ENCODE results near the gene RASL11A.
"Not testable (repeated sequence)": the region's sequence is repeated elsewhere in the genome, so short reads cannot be mapped to it uniquely, and the experiment has no call there.

RASL11A gene

DNA sequence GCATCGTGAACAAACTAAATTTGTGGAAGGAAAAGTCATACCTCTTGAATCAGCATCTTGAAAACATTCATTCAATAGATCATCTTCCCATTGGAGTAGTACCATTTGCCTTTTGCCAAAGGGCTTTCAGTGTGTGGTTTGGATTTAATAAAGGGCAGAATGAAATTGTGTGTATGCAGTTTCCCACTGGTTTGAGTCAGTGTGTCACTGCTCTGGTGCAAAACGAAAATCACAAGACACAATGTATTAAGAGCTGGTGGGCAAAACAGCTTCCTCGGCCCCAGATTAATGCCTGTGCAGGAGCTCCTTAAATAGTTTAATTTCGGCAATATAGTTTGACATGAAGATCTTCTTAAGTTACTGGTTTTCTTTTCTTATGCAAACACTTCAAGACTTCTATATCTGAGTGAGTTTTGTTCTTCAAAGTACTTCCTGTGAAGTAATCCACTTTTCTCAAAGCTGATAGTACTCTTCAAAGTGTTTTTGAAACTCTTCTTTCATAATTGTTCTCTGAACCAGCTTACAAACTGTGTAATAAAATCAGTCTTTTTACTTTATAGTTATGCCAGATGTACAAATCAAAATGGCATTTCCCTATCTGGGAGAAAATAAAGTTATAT, 32.1 kb downstream of the RASL11A start:
- no peak for DNase-seq

GRCh38 chr13:27304099-27304498, 33.5 kb downstream of the RASL11A start:
- no peak for DNase-seq

DNA sequence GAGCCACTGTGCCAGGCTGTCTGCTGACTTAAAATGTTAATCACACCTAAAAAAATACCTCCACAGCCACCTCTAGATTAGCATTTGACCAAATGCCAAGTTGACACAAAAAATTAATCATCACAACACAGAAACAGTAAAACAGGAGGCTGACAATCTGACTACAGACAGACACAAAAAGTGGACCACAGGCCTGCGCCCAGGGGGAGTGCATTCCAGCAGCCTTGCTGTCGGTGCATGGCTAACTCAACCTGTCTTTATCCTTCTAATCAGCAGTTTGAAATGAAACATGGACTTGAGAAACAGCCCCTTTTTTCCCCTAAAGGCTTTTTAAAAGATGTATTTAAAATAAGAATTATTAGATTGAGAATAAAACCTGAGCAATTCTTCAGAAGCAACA, 34.0 kb downstream of the RASL11A start:
- DNase-seq = no peak

DNA sequence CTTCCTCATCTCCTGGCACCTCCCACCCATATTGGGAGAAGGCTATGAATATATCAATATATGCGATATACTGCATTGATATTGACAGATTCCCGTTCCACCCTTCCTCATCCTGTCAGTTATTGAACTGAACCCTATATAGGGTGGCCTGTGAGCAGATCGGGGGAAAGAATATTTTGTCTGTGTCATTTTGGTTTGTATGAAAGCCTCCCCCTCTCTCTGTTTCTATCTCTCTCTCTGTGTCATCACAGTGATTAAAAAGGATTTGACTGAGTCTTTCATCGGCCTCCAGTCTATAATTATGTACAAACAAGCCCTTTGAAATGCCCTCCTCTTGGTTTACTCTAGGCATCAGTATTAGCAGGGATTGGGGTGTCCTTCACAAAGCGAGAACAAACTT, 35.7 kb downstream of the RASL11A start:
- DNase-seq = no peak

DNA sequence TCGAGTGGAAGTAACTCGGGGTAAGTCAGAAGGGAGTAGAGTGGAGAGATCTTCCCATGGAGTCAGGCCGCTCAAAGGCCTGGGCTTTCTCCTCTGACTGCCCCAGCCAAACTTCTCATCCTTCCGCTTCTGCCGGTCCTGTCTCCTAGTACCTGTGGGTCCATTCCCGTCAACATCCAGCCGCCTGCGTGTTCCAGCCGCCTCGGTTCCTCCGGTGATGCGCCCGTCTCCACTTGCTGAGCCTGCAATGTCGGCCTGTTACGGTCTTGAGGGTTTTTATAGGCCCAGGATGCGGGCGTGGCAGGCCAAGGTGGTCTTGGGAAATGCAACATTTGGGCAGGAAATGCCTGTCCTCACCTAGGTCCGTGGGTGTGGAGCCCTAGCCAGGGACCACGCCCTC, 38.3 kb downstream of the RASL11A start:
- no peak for DNase-seq

DNA sequence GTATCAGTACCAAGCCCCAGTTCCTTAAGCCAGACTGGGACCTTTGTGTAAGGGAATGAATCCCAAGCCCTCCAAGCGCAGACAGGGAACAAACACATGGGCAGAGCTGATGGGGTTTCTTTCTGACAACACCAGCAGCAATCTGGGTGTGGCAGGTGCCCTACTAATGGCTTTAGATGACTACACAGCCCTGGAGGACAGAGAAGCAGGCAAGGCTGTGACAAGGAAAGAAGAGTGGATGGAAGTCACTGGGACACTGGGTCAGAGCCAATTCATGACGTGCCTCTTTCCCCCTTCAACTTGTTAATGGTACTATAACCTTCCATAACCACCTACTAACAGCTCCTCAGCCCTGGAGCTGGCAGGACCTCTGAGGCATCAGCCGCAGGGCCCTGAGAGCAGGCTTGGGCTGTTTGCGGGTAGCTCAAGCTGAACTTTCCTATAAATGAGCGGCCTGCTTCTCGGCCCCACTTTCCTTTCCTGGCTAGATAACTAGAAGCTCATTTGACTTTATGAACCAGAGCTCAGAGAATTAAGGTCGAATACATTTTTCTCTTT, 38.9 kb downstream of the RASL11A start:
- no peak for DNase-seq

DNA sequence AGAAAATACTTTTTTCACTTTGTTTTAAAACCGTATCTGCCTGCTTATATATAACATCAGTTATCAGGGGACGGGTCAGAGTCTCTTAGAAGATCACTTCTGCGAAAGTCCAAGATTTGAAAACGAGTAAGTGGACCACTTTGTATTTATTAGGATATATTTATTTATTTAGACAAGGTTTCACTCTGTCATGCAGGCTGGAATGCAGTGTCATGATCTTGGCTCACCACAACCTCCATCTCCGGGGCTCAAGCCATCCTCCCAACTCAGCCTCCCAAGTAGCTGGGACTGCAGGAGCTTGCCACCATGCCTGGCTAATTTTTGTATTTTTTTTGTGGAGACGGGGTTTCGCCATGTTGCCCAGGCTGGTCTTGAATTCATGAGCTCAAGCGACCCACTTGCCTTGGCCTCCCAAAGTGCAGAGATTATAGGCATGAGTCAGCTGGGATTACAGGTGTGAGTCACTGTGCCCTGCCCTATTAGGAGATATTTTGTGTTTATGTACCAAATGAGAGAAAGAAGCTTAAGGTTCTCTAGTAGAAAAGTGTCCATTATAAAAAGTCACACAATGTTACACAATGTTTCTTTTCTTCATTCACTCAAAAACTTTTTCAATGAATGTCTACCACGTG, 39.5 kb downstream of the RASL11A start:
- peak; percentile 6 for DNase-seq

DNA sequence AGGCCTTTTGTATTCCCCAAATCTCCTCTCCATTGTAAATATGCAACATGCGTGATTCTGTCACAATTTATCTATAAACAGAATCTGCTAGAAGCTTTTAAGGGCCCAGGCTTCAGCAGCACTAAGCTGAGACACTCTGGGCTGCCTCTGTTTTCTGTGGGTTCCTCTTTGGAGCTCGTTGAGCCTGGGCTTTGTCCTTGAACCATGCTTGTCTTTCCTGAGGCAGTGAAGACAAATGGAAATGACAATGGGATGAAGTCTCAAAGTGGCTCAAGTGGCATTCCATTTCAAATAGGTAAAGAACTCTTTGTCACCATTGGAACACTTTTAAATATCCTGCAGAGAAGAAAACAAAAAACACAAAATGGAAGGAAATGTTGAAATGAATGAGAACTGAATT, 40.3 kb downstream of the RASL11A start:
- DNase-seq = no peak

GRCh38 chr13:27311518-27312210, 41.0 kb downstream of the RASL11A start:
- no peak for DNase-seq

- DNase-seq = no peak
Observed at GRCh38 chr13:27313770-27314169, 43.1 kb downstream of the RASL11A start.

GRCh38 chr13:27319404-27319803, 48.8 kb downstream of the RASL11A start:
- DNase-seq = no peak

DNA sequence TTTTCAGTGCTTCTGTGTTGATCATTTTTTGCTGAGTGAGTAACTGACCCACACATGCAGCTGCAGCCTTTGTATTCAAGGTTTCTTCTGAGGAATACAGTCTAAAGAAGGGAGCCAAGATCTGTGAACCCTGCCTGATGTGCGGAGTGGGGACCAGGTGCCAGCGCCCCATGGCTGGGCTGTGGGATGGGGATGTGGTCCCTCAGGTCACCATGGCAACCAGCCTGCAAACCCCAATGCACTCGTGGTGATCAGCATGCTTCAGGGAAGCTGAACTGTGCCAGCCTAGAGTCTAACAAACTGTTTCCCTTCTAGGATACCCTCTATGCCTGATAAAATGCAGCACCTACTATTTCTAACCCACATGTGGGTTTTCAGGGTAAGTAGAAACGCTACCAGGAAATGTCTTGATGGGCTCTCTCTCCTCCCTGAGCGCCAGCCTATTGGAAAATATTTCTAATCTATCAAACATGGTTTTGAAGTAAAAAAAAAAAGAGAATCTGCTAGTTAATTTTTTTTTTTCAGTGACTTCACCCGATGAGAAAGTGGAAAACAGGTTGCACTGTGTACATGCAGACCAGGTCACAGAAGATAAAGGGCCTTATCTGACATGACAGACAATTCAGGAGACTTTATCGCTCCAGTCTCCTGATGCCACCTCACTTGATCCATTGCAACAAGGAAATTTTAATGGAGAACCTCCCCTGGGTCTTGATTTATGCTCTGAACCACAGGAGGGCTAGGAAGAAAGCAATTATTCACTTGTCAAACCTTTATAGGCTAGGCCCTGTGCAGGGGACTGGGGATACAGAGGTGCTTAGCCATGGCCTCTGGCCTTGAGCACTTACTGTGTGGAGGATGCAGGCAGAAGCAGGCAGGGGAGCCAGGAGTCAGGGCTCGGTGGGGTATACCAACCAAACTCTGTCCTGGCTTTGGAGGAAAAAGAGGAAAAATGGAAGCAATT, 51.1 kb downstream of the RASL11A start:
- DNase-seq = no peak

DNA sequence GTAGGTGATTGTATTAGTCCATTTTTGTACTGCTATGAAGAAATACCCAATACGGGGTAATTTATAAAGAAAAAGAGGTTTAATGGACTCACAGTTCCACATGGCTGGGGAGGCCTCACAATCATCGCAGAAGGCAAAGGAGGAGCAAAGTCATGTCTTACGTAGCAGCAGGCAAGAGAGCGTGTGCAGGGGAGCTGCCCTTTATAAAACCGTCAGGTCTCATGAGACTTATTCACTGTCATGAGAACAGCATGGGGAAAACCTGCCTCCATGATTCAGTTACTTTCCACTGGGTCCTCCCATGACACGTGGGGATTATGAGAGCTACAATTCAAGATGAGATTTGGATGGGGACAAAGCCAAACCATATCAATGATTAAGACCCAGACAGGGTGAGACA, 51.8 kb downstream of the RASL11A start:
- DNase-seq = not testable (repeated sequence)
